IMR-90 (cell line): ENCODE data around the gene TRAP1. TPM values are rescaled to one million over a fixed set of nuclear protein-coding genes. Genes with fewer than 3 reads are reported as not detected.

Experiments used
- ATAC-seq: fragments of 200-7000 bp; cut with Tn5 transposase; 2 replicates; pipeline ENCODE4 v1.9.1; 2020; ENCODE audit warnings: low read depth, mild to moderate bottlenecking, moderate library complexity
- BruUV-seq: library from RNA; stranded (reverse); fragments of 400-500 nt; replicated peaks from 2 replicates; lab custom pipeline; 2021; lab: Mats Ljungman, UMichigan
- CTCF ChIA-PET: fragments of 300-600 bp; formaldehyde crosslinking; extraction: SDS; loops from one replicate; lab custom pipeline; 2021; ENCODE audit warnings: antibody characterized with exemption; lab: Yijun Ruan, JAX
- POLR2A ChIA-PET: fragments of 300-600 bp; sonication (Branson Sonifier 250); formaldehyde crosslinking; loops from one replicate; lab custom pipeline; 2022; ENCODE audit warnings: antibody characterized with exemption; ENCODE audit not compliant: unreplicated experiment; lab: Charles Lee
- DNase-seq: peaks from one replicate; pipeline ENCODE4 v3.0.0; 2013
- H2AFZ ChIP-seq: replicated peaks from 2 replicates; pipeline ENCODE3; 2013; ENCODE audit warnings: low read length, mild to moderate bottlenecking; ENCODE audit not compliant: poor library complexity
- H2AK5ac ChIP-seq: 2 replicates; pipeline ENCODE4 v1.6.1; 2013; ENCODE audit warnings: low read depth, low read length, inconsistent platforms
- H2AK9ac ChIP-seq: replicated peaks from 2 replicates; pipeline ENCODE3; 2013; ENCODE audit warnings: mild to moderate bottlenecking, low read depth, low read length, moderate library complexity; ENCODE audit not compliant: poor library complexity
- H2BK120ac ChIP-seq: 2 replicates; pipeline ENCODE4 v1.6.1; 2013; ENCODE audit warnings: low read depth, low read length, inconsistent platforms
- H2BK15ac ChIP-seq: 3 replicates; pipeline ENCODE4 v1.6.1; 2013; ENCODE audit warnings: low read depth, low read length, inconsistent platforms
- H2BK20ac ChIP-seq: 2 replicates; pipeline ENCODE4 v1.6.1; 2013; ENCODE audit warnings: low read depth, mild to moderate bottlenecking, inconsistent platforms, low read length, moderate library complexity
- H2BK5ac ChIP-seq: 2 replicates; pipeline ENCODE4 v1.6.1; 2013; ENCODE audit warnings: mild to moderate bottlenecking, low read depth, low read length, inconsistent platforms; ENCODE audit not compliant: poor library complexity, severe bottlenecking
- H3K14ac ChIP-seq: replicated peaks from 2 replicates; pipeline ENCODE4 v1.6.1; 2013; ENCODE audit warnings: low read depth, low read length, inconsistent platforms
- H3K18ac ChIP-seq: 2 replicates; pipeline ENCODE4 v1.6.1; 2013; ENCODE audit warnings: low read depth, low read length, control low read depth
- H3K23ac ChIP-seq: 2 replicates; pipeline ENCODE4 v1.6.1; 2013; ENCODE audit warnings: low read depth, low read length, inconsistent platforms
- H3K27ac ChIP-seq: 2 replicates; pipeline ENCODE4 v1.5.1; 2013; ENCODE audit warnings: mild to moderate bottlenecking, control low read depth, low read length; ENCODE audit not compliant: insufficient read depth
- H3K27me3 ChIP-seq: 2 replicates; pipeline ENCODE4 v1.6.1; 2013; ENCODE audit warnings: low read length; ENCODE audit not compliant: control insufficient read depth, insufficient read depth
- H3K36me3 ChIP-seq: 2 replicates; pipeline ENCODE4 v1.6.1; 2013; ENCODE audit warnings: low read length, mixed read lengths; ENCODE audit not compliant: control insufficient read depth, insufficient read depth
- H3K4ac ChIP-seq: 2 replicates; pipeline ENCODE4 v1.6.1; 2013; ENCODE audit warnings: low read depth, low read length, inconsistent platforms
- H3K4me1 ChIP-seq: 2 replicates; pipeline ENCODE4 v1.6.1; 2013; ENCODE audit warnings: low read length, mixed read lengths; ENCODE audit not compliant: control insufficient read depth, insufficient read depth
- H3K4me2 ChIP-seq: 2 replicates; pipeline ENCODE4 v1.6.1; 2013; ENCODE audit warnings: low read depth, mild to moderate bottlenecking, control low read depth, low read length, moderate library complexity
- H3K4me3 ChIP-seq: 2 replicates; pipeline ENCODE4 v1.5.1; 2013; ENCODE audit warnings: low read depth, mild to moderate bottlenecking, control low read depth, low read length, moderate library complexity; ENCODE audit not compliant: insufficient read depth
- H3K56ac ChIP-seq: 2 replicates; pipeline ENCODE4 v1.6.1; 2013; ENCODE audit warnings: low read length, inconsistent platforms; ENCODE audit not compliant: insufficient read depth; ENCODE audit errors: extremely low read depth
- H3K79me1 ChIP-seq, 2 experiments: 2 replicates each; pipeline ENCODE4 v1.6.1; 2013; ENCODE audit warnings: low read length in 2 of 2, inconsistent platforms in 1 of 2, low read depth in 1 of 2
- H3K9ac ChIP-seq: 2 replicates; pipeline ENCODE4 v1.6.1; 2013; ENCODE audit warnings: low read depth, low read length, control low read depth
- H3K9me1 ChIP-seq: 2 replicates; pipeline ENCODE4 v1.6.1; 2013; ENCODE audit warnings: low read length, inconsistent platforms; ENCODE audit not compliant: insufficient read depth
- H3K9me3 ChIP-seq: 2 replicates; pipeline ENCODE4 v1.6.1; 2013; ENCODE audit warnings: low read length; ENCODE audit not compliant: control insufficient read depth, insufficient read depth
- H4K20me1 ChIP-seq: 2 replicates; pipeline ENCODE4 v1.6.1; 2013; ENCODE audit warnings: low read length, inconsistent platforms; ENCODE audit not compliant: insufficient read depth
- H4K5ac ChIP-seq: 2 replicates; pipeline ENCODE4 v1.6.1; 2013; ENCODE audit warnings: mild to moderate bottlenecking, low read depth, low read length, control low read depth
- H4K8ac ChIP-seq, 2 experiments: 2 replicates each; pipeline ENCODE4 v1.6.1; 2013; ENCODE audit warnings: low read depth in 2 of 2, low read length in 2 of 2, control low read depth in 1 of 2, inconsistent platforms in 1 of 2
- H4K91ac ChIP-seq: 2 replicates; pipeline ENCODE4 v1.6.1; 2013; ENCODE audit warnings: low read depth, low read length, inconsistent platforms; ENCODE audit not compliant: insufficient read depth
- CHD1 ChIP-seq: IDR thresholded peaks from 2 replicates; pipeline ENCODE4 v1.6.1; 2012; ENCODE audit warnings: low read depth, low read length, improper control_type of control experiment
- CTCF ChIP-seq: conservative IDR thresholded peaks from 2 replicates; pipeline ENCODE4 v1.5.1; 2012; ENCODE audit warnings: mild to moderate bottlenecking, low read depth, low read length, improper control_type of control experiment
- FOS ChIP-seq: fragments of 150-350 bp; IDR thresholded peaks from 2 replicates; pipeline ENCODE4 v1.6.1; 2016; ENCODE audit warnings: low read depth, low read length
- RAD21 ChIP-seq: IDR thresholded peaks from 2 replicates; pipeline ENCODE4 v1.6.1; 2012; ENCODE audit warnings: low read length, improper control_type of control experiment
- SMC3 ChIP-seq: fragments of 150-350 bp; IDR thresholded peaks from 2 replicates; pipeline ENCODE4 v1.6.1; 2016; ENCODE audit warnings: low read depth, mild to moderate bottlenecking, antibody characterized with exemption, low read length, moderate library complexity
- WGBS, 2 experiments: methylation state at CpG; one replicate each; pipeline versions ENCODE4 v1.1.5 to v1.1.7; 2013; ENCODE audit warnings: missing lambda C conversion rate in 2 of 2; ENCODE audit not compliant: insufficient read length in 1 of 2; ENCODE audit errors: extremely low coverage in 2 of 2; 5-methylcytosine and 5-hydroxymethylcytosine counted together
- dilution Hi-C: fragments of 300-500 bp; cut with HindIII; formaldehyde crosslinking; loops from one replicate; pipeline ENCODE4 v1.14.3; 2018; ENCODE audit warnings: low sequenced_read_pairs; ENCODE audit not compliant: unreplicated experiment
- in situ Hi-C: fragments of 300-500 bp; cut with MboI; formaldehyde crosslinking; loops from 3 replicates; pipeline ENCODE4 v1.14.3; 2019; ENCODE audit warnings: low sequenced_read_pairs, inconsistent platforms, mixed read lengths
- intact Hi-C: fragments of 100-400 bp; cut with micrococcal nuclease; formaldehyde crosslinking; loops from 2 replicates; pipeline ENCODE4 v1.10.0; 2022
- polyA plus RNA-seq, 3 experiments: library from polyadenylated mRNA; depleted of rRNA; stranded (reverse); fragments of >200 nt; gene quantifications; 2 replicates each; pipeline ENCODE4 v1.2.3, GENCODE V29; 2012; ENCODE audit warnings: low replicate concordance in 1 of 3
- total RNA-seq: library from RNA; depleted of rRNA; stranded (reverse); fragments of >200 nt; gene quantifications from 2 replicates; pipeline ENCODE4 v1.2.3, GENCODE V29; 2012

Gene TRAP1
- total and polyA plus RNA-seq, 2 of the 4 experiments (the other 2 are of a cell fraction) = 139 to 145 TPM

- ChIA-PET CTCF (no interaction called here), POLR2A (no interaction called here)
- Histone ChIP-seq H2BK120ac (no peak overlapping the region), H3K79me1 (peaks cover 40 to 78% of the 10 kb centered on the region in 2 experiments; a peak in 3 of 4 replicates), H3K27ac (no peak overlapping the region), H3K4me1 (no peaks in the 10 kb centered on the region), H3K56ac (no peak overlapping the region), H3K14ac (no peak overlapping the region), H2AFZ (no peak overlapping the region), H2BK5ac (no peak overlapping the region), H2AK5ac (no peak overlapping the region), H3K4me2 (no peak overlapping the region), H3K9me1 (peaks cover 6% of the 10 kb centered on the region; the same call in 1 of the 2 replicates), H3K23ac (no peak overlapping the region), H4K5ac (no peak overlapping the region), H4K91ac (no peak overlapping the region), H2AK9ac (no peak overlapping the region), H3K18ac (no peak overlapping the region), H3K36me3 (peaks cover 63% of the 10 kb centered on the region), H3K4ac (no peak overlapping the region), H3K27me3 (no peaks in the 10 kb centered on the region), H2BK15ac (no peak overlapping the region), H3K9ac (no peak overlapping the region), H2BK20ac (no peak overlapping the region), H3K9me3 (no peaks in the 10 kb centered on the region), H4K20me1 (peaks cover 31% of the 10 kb centered on the region), H4K8ac (no peak overlapping the region), H3K4me3 (no peak overlapping the region)
- intact Hi-C loops = no loop called here
- TF ChIP-seq CTCF = no peak
- no peak for TF ChIP-seq RAD21
- no peak for TF ChIP-seq CHD1
- no peak for TF ChIP-seq SMC3
- TF ChIP-seq FOS = no peak
- DNase-seq (no peak), ATAC-seq (no peak)
- in situ Hi-C loops = no loop called here
- no TSS peak for BruUV-seq
- WGBS, 2 experiments = no CpG with 5 or more reads among the region's 3 CpGs
- dilution Hi-C loops = no loop called here
Measured at GRCh38 chr16:3766177-3766576, 48.9 kb upstream of the TRAP1 start.
